Measurements from ENCODE around the gene STOX1. TPM values are rescaled to one million over a fixed set of nuclear protein-coding genes. Genes with fewer than 3 reads are reported as not detected.

STOX1 gene
- total RNA-seq, 2 experiments from 2014 or later = 0.29 to 0.33 TPM

DNA sequence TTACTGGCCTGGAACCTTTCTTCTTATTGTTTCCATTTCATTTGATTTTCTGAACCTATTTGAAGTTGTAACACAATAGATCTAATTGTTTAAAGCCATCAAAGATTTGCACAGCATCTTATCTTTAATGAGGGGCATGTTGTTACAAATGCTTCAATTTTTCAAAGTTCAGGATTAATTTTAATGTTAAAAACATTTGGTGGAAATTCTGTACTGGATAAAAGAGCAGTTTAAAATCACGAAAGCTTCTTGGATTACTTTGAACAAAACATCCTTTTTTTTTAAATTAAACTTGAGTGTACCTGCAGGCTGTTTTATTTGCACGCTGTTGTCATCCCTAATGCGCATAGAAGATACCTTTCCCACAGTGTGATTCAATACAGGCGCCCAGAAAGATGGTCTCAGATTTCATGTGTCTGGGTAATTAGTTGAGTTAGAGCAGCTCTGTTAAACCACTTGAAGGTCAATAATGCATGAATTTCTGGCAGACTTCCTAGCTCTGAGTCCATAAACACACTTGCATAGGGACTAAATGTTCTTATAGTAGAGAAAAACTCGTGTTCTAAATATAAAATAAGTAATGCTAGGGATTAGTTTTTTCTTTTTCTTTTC is 44.5 kb downstream of the STOX1 start:
- DNase-seq (no peak), ATAC-seq (no peak)
- Mint-ChIP-seq H3K36me3 (no peaks in the 10 kb centered on the region), H3K27ac (no peak overlapping the region), H3K9me3 (ENCODE audit: low read depth) (peaks cover 2% of the 10 kb centered on the region), H3K27me3 (no peaks in the 10 kb centered on the region), H3K4me3 (no peak overlapping the region), H3K4me1 (peaks cover 6% of the 10 kb centered on the region)
- CTCF ChIA-PET = interaction anchor here (0.7 kb wide), 1 partner anchor 894 kb away, joined by 4 read pairs; no protein-coding TSS in a partner anchor

DNA sequence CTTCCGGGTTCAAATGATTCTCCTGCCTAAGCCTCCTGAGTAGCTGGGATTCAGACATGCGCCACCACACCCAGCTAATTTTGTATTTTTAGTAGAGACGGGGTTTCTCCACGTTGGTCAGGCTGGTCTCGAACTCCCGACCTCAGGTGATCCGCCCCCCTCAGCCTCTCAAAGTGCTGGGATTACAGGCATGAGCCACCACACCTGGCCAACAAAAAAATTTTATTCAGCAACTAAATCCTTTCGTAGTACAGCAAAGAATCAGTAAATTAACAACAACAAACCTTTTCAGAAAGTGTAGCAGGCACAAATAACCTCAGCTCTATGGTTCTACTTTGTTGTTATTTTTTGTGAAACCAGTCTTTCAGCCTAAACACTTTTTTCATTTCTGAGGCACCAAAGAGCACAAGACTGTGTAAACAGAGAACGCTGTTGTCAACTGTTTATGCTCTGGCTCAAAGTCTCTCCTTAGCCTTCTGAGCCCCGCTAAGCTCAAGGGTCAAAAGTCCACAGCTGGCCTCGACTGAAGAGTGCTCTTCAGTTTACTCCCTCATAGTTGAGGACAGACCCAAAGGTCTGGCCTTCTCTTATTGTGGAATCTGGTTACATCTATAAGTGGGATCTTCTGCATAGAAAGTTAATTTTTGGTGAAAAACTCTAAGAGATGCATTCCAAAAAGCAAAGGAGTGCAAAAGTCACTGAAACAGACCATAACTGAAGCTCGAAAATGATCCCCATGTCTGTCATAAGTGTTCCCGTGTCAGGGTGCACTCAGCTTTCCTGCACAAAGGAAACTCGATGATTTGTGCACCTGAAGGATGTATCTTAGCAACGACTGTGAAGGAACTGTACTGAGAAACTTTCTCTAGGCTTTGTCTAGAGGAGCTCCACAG is 49.2 kb downstream of the STOX1 start:
- H3K36me3 Mint-ChIP-seq = no peaks in the 10 kb centered on the region
- H3K4me1 Mint-ChIP-seq = no peaks in the 10 kb centered on the region
- H3K4me3 Mint-ChIP-seq = no peak overlapping the region
- DNase-seq (no peak), ATAC-seq (no peak)
- no peak overlapping the region for H3K27ac Mint-ChIP-seq
- H3K9me3 Mint-ChIP-seq (ENCODE audit: low read depth) = no peaks in the 10 kb centered on the region
- H3K27me3 Mint-ChIP-seq = peaks cover 2% of the 10 kb centered on the region
- CTCF ChIA-PET = interaction anchor here (1.0 kb wide), 1 partner anchor 48 kb away, joined by 3 read pairs; no protein-coding TSS in a partner anchor

DNA sequence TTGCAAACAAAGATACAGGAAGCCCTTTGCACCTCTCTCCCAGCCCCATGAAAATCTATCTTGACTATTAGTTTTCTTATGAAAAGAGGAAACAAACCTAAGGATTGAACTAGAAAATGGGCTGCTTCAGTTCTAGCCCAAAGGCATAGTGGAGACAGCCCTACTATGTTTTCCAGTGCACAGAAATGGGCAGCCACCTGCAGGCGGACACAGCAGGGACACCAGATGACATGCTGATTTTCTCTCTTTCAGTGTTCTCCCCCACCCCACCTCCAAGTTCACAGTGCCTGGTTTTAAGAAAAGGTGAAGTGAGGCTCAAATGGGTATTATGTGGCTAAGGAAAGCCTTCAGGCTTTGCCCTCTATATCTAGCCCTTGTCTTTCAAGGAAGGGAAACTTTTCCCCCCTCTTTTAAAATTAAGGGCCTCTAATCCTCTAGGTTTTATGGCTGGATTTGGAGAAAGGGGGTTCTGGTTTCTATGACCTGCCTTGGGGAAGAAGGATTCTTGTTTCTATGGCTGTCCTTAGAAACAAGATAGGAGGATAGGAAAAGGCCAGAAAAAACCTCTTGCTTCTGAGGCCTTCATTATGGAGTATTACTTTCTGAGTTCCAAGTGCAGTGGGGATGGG is 50.3 kb downstream of the STOX1 start:
- Mint-ChIP-seq H3K36me3 (no peaks in the 10 kb centered on the region), H3K4me1 (no peaks in the 10 kb centered on the region), H3K27ac (no peak overlapping the region), H3K4me3 (no peak overlapping the region), H3K9me3 (ENCODE audit: low read depth) (no peaks in the 10 kb centered on the region), H3K27me3 (peaks cover 2% of the 10 kb centered on the region)
- ATAC-seq = no peak
- CTCF ChIA-PET = no interaction called here
- no peak for DNase-seq

DNA sequence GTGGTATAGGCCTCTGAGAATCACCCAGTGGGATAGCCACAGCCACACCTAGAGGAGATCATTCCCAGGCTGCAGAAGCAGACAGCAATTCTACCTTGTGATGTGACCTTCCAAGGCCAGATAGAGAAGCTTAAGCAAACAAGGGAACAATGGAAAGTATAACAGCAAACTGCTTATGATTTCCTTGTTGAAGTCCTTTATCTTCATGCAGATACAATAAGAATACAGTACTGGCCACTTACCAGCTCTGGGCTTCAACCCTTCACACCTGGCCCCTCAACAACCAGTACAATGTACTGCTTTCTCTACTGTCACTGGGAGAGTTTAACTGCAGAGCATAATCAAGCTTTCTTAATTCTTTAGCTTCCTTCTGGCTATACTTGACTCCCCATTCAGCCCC is 51.2 kb downstream of the STOX1 start:
- Mint-ChIP-seq H3K4me1 (no peaks in the 10 kb centered on the region), H3K27me3 (peaks cover 4% of the 10 kb centered on the region), H3K4me3 (no peak overlapping the region), H3K36me3 (no peaks in the 10 kb centered on the region), H3K9me3 (ENCODE audit: low read depth) (no peaks in the 10 kb centered on the region), H3K27ac (no peak overlapping the region)
- CTCF ChIA-PET = no interaction called here
- DNase-seq (no peak), ATAC-seq (no peak)

DNA sequence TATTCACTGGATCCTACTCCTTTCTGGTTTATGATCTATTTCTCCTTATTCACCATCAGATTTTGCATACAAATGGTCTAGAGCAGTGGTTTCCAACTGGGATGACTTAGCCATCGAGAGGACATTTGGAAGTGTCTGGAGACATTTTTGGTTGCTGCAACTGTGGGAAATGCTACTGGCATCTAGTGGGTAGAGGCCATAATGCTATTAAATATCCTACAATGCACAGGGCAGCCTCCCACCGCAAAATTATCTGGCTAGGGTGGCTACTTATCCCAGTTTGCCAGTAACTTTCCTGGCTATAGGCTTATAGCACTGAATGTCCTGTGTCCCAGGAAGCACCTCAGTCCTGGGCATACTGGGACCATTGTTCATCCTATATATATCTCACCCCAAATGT is 52.3 kb downstream of the STOX1 start:
- Mint-ChIP-seq H3K36me3 (no peaks in the 10 kb centered on the region), H3K9me3 (ENCODE audit: low read depth) (no peaks in the 10 kb centered on the region), H3K27ac (no peak overlapping the region), H3K4me1 (no peaks in the 10 kb centered on the region), H3K4me3 (no peak overlapping the region), H3K27me3 (peaks cover 4% of the 10 kb centered on the region)
- no peak for DNase-seq
- CTCF ChIA-PET = no interaction called here
- ATAC-seq = no peak

DNA sequence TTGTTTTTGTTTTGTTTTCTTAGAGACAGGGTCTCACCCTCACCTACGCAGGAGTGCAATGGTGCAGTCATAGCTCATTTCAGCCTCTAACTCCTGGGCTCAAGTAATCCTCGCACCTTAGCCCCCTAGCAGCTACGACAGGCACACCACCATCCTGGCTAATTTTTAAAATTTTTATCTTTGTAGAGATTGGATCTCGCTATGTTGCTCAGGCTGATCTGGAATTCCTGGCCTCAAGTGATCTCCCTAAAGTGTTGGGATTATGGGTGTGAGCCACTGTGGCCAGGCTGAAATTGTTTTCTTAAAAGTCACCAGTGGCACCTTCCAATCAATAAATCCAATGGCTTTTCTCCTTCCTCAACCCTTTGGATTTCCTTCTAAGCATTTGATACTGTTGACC is 52.9 kb downstream of the STOX1 start:
- DNase-seq = no peak
- Mint-ChIP-seq H3K27me3 (peaks cover 4% of the 10 kb centered on the region), H3K9me3 (ENCODE audit: low read depth) (no peaks in the 10 kb centered on the region), H3K27ac (no peak overlapping the region), H3K4me3 (no peak overlapping the region), H3K36me3 (no peaks in the 10 kb centered on the region), H3K4me1 (no peaks in the 10 kb centered on the region)
- CTCF ChIA-PET = no interaction called here
- no peak for ATAC-seq

DNA sequence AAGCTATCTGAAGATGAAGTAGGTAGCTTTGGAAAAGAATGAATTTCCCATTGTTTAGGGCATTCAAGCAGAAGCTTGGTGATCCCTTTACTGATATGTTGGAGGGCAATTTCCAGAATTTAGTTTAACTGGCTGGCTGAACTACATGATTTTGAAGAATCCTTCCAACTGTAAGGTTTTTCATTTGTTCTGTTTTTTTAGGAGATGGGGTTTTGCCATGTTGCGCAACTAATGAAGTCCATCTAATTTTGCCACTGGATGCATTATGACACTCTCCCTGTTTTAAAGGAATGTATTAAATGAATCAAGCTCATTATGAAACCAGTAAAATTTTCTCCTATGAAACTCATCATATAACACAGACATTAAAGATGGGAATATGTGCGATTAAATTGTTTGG is 67.7 kb downstream of the STOX1 start:
- Mint-ChIP-seq H3K4me3 (no peak overlapping the region), H3K27me3 (peaks cover 9% of the 10 kb centered on the region), H3K27ac (no peak overlapping the region), H3K9me3 (ENCODE audit: low read depth) (no peaks in the 10 kb centered on the region), H3K4me1 (peaks cover 7% of the 10 kb centered on the region), H3K36me3 (no peaks in the 10 kb centered on the region)
- CTCF ChIA-PET = interaction anchor here (1.3 kb wide), 1 partner anchor 488 kb away, joined by 3 read pairs; the partner anchor contains the start of gene RUFY2
- ATAC-seq (no peak), DNase-seq (no peak)

DNA sequence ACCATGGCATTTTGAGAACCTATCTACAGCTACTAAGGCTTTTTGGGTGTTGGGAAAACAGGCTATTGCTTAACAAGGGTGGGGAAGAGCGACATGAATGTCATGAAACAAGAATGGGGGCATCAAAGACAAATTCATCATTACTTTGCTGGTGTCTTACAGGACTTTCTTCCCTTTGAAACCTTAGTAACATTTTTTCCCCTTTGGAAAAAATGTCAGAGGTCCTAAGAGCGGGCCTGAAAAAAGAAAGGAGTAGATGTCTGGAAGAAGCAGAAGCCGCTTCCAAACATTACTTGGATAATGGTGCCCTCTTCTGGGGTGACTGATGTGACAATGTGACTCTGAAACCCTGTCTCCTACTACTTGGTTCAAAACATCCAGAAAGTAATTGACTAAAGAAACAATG is 70.0 kb downstream of the STOX1 start:
- Mint-ChIP-seq H3K27ac (no peak overlapping the region), H3K9me3 (ENCODE audit: low read depth) (no peaks in the 10 kb centered on the region), H3K4me1 (peaks cover 18% of the 10 kb centered on the region), H3K36me3 (peaks cover 4% of the 10 kb centered on the region), H3K4me3 (no peak overlapping the region), H3K27me3 (peaks cover 5% of the 10 kb centered on the region)
- CTCF ChIA-PET = interaction anchor here (0.6 to 1.1 kb wide), 7 partner anchors 46 to 685 kb away, joined by 3 to 4 read pairs (median 3); partner anchors contain the start of genes CCAR1 and STOX1
- ATAC-seq (no peak), DNase-seq (peak; percentile 54)

DNA sequence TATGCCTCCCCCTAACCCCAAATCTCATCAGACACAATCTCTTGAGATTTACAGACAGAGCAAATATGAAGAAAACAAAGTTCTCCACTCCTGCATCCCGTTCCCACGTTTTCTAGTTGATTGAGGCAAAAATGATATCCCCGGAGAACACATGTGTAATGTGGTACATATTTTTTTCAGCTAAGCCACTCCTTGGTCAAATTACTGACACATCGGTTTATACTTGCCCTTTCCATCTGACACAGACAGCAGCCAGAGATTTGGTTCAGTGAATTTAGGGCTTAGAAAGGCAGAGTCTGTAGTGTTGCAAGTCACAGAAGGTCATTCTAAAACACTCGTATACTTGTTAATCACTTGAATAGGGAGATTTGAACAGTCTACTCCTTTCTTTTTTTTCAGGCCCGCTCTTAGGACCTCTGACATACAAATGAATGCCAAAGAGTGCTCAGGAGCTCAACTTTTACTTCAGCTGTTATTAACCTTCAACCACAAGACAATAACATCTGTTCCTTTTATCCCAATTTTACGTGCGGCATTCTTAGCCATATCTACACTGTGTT is 71.9 kb downstream of the STOX1 start:
- no peak overlapping the region for H3K4me3 Mint-ChIP-seq
- H3K9me3 Mint-ChIP-seq (ENCODE audit: low read depth) = no peaks in the 10 kb centered on the region
- H3K27ac Mint-ChIP-seq = no peak overlapping the region

DNA sequence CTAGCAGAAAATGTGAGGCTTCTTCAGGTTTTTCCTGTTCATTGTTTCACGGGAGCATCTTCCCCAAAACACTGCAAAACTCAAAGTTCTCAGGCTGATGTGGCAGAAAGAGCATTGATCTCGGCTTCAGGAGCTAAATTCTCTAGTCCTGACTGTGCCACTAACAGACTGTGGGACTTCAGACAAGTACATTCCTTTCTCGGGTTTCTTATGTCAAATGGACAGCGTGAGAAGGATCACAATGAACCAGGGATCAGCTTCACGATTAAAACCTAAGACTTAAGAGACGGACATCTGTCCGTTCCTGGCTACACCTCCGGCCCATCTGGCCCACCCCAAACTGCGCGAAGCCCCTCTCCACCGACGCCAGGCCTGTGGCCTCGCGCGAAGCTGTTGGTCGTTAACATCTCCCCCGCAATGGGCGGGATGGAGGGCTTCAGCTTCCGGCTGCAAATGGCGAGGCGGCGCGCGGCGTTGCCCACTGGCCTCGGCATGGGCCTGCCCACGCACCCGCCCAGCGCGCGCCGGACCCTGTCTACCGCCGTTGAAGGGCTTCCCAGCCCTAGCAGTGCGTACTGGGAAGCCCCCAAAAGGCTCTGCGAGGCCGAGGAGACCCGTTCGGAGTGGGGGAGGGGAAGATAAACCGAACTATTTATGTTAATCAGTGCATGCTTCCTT is 73.2 kb downstream of the STOX1 start:
- DNase-seq (no peak), ATAC-seq (peak; percentile 67)
- Mint-ChIP-seq H3K27ac (peak overlapping the region; percentile 94), H3K4me3 (peak overlapping the region; percentile 94), H3K36me3 (peaks cover 18% of the 10 kb centered on the region), H3K27me3 (peaks cover 3% of the 10 kb centered on the region), H3K9me3 (ENCODE audit: low read depth) (no peaks in the 10 kb centered on the region), H3K4me1 (peaks cover 42% of the 10 kb centered on the region)
- CTCF ChIA-PET = interaction anchor here (0.9 to 2.0 kb wide), 2 partner anchors 370 to 494 kb away, joined by 3 to 8 read pairs; partner anchors contain the start of gene RUFY2

More for the DNA sequence above, 71.9 kb downstream of the STOX1 start:
- no peak for DNase-seq
- Mint-ChIP-seq H3K36me3 (peaks cover 13% of the 10 kb centered on the region), H3K27me3 (peaks cover 5% of the 10 kb centered on the region), H3K4me1 (peaks cover 31% of the 10 kb centered on the region)
- no peak for ATAC-seq
- CTCF ChIA-PET = interaction anchor here (1.2 to 2.0 kb wide), 2 partner anchors 26 to 493 kb away, joined by 3 to 8 read pairs; partner anchors contain the start of gene RUFY2

DNA sequence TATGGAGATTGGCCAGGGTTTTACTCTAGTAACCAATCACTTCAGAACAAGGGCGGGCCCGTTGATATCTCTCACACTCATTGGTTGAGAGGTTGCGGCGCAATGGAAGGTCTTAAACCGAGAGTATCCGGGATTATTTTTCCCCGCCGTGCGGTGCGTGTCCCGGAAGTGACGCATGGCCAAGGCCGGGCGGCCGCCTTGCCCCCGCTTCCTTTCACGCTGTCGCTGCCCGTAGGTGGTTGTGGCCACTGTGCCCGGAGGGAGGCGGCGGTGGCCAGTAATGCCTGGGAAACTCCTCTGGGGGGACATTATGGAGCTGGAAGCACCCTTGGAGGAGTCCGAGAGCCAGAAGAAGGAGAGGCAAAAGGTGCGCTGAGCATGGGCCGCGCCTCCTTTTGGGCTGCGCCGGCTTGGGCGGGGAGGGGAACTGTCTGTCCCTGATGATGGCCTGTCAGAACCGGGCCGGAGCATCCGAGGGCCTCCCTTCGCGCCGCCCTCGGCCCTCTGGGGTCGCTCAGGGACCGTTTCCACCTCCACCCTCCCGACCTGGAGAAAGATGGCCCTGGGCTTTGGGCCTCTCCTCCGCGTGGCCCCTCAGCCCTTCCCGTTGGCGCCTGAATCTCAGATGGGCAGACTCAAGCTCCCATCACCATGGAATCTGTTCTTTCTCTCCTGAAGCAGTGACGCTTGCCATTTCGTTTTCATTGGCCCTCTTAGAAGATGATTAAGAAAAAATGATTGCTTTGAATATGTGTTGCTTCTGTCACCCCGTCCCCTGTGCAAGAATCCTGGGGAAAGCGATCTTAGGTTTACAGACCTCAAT is 74.0 kb downstream of the STOX1 start, which contains the start of gene DDX50:
TSS of gene DDX50 (plus strand) at position 211 of the 823 bp plus-strand sequence. CDS start at position 281, 70 bp downstream.
- Mint-ChIP-seq H3K4me3 (peak within 1 kb of the TSS; percentile 94), H3K27me3 (peaks cover 3% of the 10 kb centered on the region), H3K4me1 (peaks cover 46% of the 10 kb centered on the region), H3K36me3 (peaks cover 22% of the 10 kb centered on the region), H3K27ac (peak within 1 kb of the TSS; percentile 94), H3K9me3 (ENCODE audit: low read depth) (no peaks in the 10 kb centered on the region)
- ATAC-seq (peak; percentile 96), DNase-seq (peak; percentile 98)
- CTCF ChIA-PET = interaction anchor here (0.9 to 2.0 kb wide), 3 partner anchors 301 to 495 kb away, joined by 3 to 8 read pairs (median 3); partner anchors contain the start of gene RUFY2

DNA sequence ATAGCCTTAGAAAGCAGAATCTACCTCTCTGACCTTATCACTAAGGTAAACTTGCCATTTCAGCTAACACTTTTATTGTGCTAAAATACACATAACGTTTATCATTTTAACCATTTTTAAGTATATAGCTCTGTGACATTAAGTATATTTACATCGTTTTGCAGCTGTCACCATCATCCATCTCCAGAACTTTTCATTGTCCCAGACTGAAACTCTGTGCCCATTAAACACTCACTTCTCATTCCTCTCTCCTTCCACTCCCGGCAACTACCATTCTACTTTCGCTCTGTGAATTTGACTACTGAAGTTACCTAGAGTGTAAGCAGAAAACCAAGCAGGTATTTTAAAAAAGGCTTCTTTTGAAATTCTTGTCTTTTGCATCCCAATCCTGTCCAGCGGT is 75.1 kb downstream of the STOX1 start:
- no peak for DNase-seq
- CTCF ChIA-PET = interaction anchor here (1.4 kb wide), 1 partner anchor 302 kb away, joined by 3 read pairs; no protein-coding TSS in a partner anchor
- peaks cover 30% of the 10 kb centered on the region for H3K36me3 Mint-ChIP-seq
- no peak for ATAC-seq
- peaks cover 53% of the 10 kb centered on the region for H3K4me1 Mint-ChIP-seq
- peak overlapping the region; percentile 94 for H3K4me3 Mint-ChIP-seq
- H3K9me3 Mint-ChIP-seq (ENCODE audit: low read depth) = no peaks in the 10 kb centered on the region
- peak overlapping the region; percentile 53 for H3K27ac Mint-ChIP-seq
- H3K27me3 Mint-ChIP-seq = peaks cover 3% of the 10 kb centered on the region
